Spleen (tissue), 11 donors: ENCODE measurements around the gene LYPD3. TPM values are rescaled to one million over a fixed set of nuclear protein-coding genes. Genes with fewer than 3 reads are reported as not detected.

ENCODE experiments used
- DNase-seq: peaks from one replicate; pipeline ENCODE4 v3.0.0-alpha.2; 2020
- H3K27ac ChIP-seq, 8 donors: fragments of 200-600 bp; sonication (generic) in 7 of 8; 1 replicate in 4 of 8; 2 replicates in 4 of 8; pipeline versions ENCODE4 v1.5.0 to v1.8.0; 2016 to 2021; ENCODE audit warnings: inconsistent platforms in 4 of 8, mild to moderate bottlenecking in 4 of 8, moderate library complexity in 1 of 8
- H3K27me3 ChIP-seq, 7 donors: fragments of 200-600 bp; sonication (generic) in 6 of 7; replicated peaks in 1 of 7; 1 replicate in 4 of 7; 2 replicates in 3 of 7; pipeline versions ENCODE4 v1.5.0 to v1.8.0; 2016 to 2021; ENCODE audit warnings: inconsistent platforms in 3 of 7, mild to moderate bottlenecking in 1 of 7
- H3K36me3 ChIP-seq, 6 donors: fragments of 200-600 bp; sonication (generic) in 5 of 6; 1 replicate in 4 of 6; 2 replicates in 2 of 6; pipeline versions ENCODE4 v1.5.0 to v1.8.0; 2016 to 2021; ENCODE audit warnings: inconsistent platforms in 2 of 6
- H3K4me1 ChIP-seq, 6 donors: fragments of 200-600 bp; sonication (generic) in 5 of 6; 1 replicate in 3 of 6; 2 replicates in 3 of 6; pipeline versions ENCODE4 v1.5.0 to v1.8.0; 2016 to 2021; ENCODE audit warnings: inconsistent platforms in 3 of 6
- H3K4me3 ChIP-seq, 8 donors: fragments of 200-600 bp; sonication (generic) in 7 of 8; 1 replicate in 4 of 8; 2 replicates in 4 of 8; pipeline versions ENCODE4 v1.5.0 to v1.8.0; 2016 to 2021; ENCODE audit warnings: inconsistent platforms in 4 of 8, mild to moderate bottlenecking in 4 of 8, moderate library complexity in 2 of 8
- H3K9me3 ChIP-seq, 8 donors: fragments of 200-600 bp; sonication (generic) in 7 of 8; 1 replicate in 4 of 8; 2 replicates in 4 of 8; pipeline versions ENCODE4 v1.5.0 to v1.8.0; 2016 to 2021; ENCODE audit warnings: inconsistent platforms in 4 of 8
- POLR2A ChIP-seq, 3 donors: fragments of 450-650 bp; IDR thresholded peaks; one replicate each; pipeline ENCODE4 v1.5.1; 2017; ENCODE audit warnings: antibody characterized with exemption in 3 of 3, mild to moderate bottlenecking in 1 of 3
- POLR2AphosphoS5 ChIP-seq, 3 donors: sonication (generic); formaldehyde crosslinking; IDR thresholded peaks; one replicate each; pipeline ENCODE4 v1.5.1; 2017; ENCODE audit warnings: antibody characterized with exemption in 3 of 3
- WGBS, 5 donors: extraction: QIAGEN DNeasy Blood & Tissue Kit in 3 of 5; methylation state at CpG; one replicate each; pipeline versions ENCODE4 v1.1.5 to v1.1.7; 2013 to 2018; 5-methylcytosine and 5-hydroxymethylcytosine counted together
- intact Hi-C: fragments of 100-400 bp; cut with DNase I; formaldehyde crosslinking; loops from one replicate; pipeline ENCODE4 v1.15.0; 2023; ENCODE audit warnings: low total_unique reads
- polyA plus RNA-seq, 3 donors: library from polyadenylated mRNA; stranded (reverse); fragments of 200-250 nt; gene quantifications; one replicate each; pipeline ENCODE4 v1.2.1, GENCODE V29; 2013
- total RNA-seq, 7 donors: library from RNA; depleted of rRNA in 3 of 7; stranded (reverse); fragments of >200 nt in 3 of 7; fragmentation: NEBNext Ultra II Directional in 4 of 7; extraction: Animal tissue kit (Norgen Biotek cat#: 25700) in 4 of 7; gene quantifications; one replicate each; pipeline versions ENCODE4 v1.1.0 to v1.2.1, GENCODE V29; 2016 to 2021
- TF ChIP-seq, protein P1 (sequence below), 11 experiments: fragments of 200-600 bp in 7 of 11; fragments of 450-650 bp in 4 of 11; sonication (generic) in 4 of 11; IDR thresholded peaks in 8 of 11; conservative IDR thresholded peaks in 3 of 11; 1 replicate in 7 of 11; 2 replicates in 4 of 11; pipeline versions ENCODE4 v1.4.0 to v1.8.0; 2016 to 2021; ENCODE audit warnings: antibody characterized with exemption in 11 of 11, inconsistent platforms in 4 of 11, mild to moderate bottlenecking in 1 of 11
- donor health status: healthy with polysubstance abuse.
- donor health status: DM: no; HTN: no; CAD: no; lungs with moderate emphysema.
- donor health status: DM: no; HTN: no; CAD: no.
- donor health status: Bipolar disorder and iron deficiency.
- donor health status: healthy.
- donor health status: DM: no; HTN: no; CAD: no.
- donor health status: DM: yes; HTN: yes; CAD: no.

LYPD3 gene
- total and polyA plus RNA-seq, 10 donors: 0.57 to 2.8 (median 1.5) TPM

DNA sequence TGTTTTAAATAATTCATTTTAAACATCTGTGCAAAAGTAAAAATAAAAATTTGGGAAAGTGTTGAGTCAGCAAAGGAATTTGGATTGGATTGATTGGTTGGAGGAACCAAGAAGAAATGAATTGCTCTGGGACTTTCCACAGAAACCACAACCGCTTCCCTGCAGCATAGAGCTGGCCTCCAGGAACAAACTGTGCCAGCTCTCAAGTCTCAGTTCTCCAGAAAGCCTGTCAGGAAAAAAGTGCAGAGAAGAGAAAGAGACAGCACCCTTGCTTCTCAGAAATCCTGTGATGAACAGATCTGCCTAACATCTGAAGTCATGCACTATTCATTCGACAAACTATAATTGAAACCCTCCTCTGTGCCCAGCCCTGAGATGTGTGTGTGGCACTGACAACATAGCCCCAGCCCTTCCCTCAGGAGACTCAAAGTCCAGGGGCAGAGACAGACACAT lies 14.8 kb downstream of the LYPD3 start:
- no peak for DNase-seq
- Histone ChIP-seq H3K27me3 (no peaks in the 10 kb centered on the region), H3K27ac (peak overlapping the region in 4 of 8 donors; percentile 33 to 58 (median 54)), H3K36me3 (no peaks in the 10 kb centered on the region), H3K9me3 (no peaks in the 10 kb centered on the region), H3K4me1 (peaks cover 0 to 21% (median 5%) of the 10 kb centered on the region in 6 donors), H3K4me3 (no peak overlapping the region)
- 38 to 49% (median 42%) methylated on average over 2 of the region's 2 CpGs for WGBS, 5 donors
- TF ChIP-seq POLR2A (IDR thresholded peaks at IDR 0.05) (no peak), POLR2AphosphoS5 (IDR thresholded peaks at IDR 0.05) (peak in 1 of 3 donors; percentile 7)
- TF ChIP-seq, protein P1, sequence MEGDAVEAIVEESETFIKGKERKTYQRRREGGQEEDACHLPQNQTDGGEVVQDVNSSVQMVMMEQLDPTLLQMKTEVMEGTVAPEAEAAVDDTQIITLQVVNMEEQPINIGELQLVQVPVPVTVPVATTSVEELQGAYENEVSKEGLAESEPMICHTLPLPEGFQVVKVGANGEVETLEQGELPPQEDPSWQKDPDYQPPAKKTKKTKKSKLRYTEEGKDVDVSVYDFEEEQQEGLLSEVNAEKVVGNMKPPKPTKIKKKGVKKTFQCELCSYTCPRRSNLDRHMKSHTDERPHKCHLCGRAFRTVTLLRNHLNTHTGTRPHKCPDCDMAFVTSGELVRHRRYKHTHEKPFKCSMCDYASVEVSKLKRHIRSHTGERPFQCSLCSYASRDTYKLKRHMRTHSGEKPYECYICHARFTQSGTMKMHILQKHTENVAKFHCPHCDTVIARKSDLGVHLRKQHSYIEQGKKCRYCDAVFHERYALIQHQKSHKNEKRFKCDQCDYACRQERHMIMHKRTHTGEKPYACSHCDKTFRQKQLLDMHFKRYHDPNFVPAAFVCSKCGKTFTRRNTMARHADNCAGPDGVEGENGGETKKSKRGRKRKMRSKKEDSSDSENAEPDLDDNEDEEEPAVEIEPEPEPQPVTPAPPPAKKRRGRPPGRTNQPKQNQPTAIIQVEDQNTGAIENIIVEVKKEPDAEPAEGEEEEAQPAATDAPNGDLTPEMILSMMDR (IDR thresholded peaks at IDR 0.05 in 8 of 11, conservative IDR thresholded peaks at IDR 0.05 in 3 of 11): no peak
- intact Hi-C loops: no loop called here

DNA sequence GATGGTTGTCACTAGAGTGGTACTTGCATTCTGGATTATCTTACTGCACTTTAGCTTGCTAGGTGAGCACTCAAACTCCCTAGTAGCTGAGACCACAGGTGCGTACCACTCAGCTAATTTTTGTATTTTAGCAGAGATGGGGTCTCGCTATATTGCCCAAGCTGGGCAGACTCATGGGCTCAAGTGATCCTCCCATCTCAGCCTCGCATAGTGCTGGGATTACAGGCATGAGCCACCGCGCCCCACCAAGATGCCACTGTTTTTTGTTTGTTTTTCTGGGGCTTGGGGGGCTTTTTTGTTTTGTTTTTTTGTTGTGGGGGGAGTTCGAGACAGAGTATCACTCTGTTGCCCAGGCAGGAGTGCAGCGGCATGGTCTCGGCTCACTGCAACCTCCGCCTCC lies 17.8 kb downstream of the LYPD3 start:
- H3K36me3 ChIP-seq: no peaks in the 10 kb centered on the region
- H3K4me1 ChIP-seq: peaks cover 0 to 21% (median 7%) of the 10 kb centered on the region in 6 donors
- H3K9me3 ChIP-seq: no peaks in the 10 kb centered on the region
- intact Hi-C loops: loop anchor here (2.0 kb wide), 1 partner anchor 71 kb away; no protein-coding TSS in a partner anchor
- 93 to 96% (median 95%) methylated on average over 9 of the region's 9 CpGs for WGBS, 5 donors
- H3K4me3 ChIP-seq: no peak overlapping the region
- TF ChIP-seq, protein P1 (IDR thresholded peaks at IDR 0.05 in 8 of 11, conservative IDR thresholded peaks at IDR 0.05 in 3 of 11): no peak
- TF ChIP-seq POLR2A (IDR thresholded peaks at IDR 0.05) (no peak), POLR2AphosphoS5 (IDR thresholded peaks at IDR 0.05) (no peak)
- H3K27me3 ChIP-seq: no peaks in the 10 kb centered on the region
- H3K27ac ChIP-seq: no peak overlapping the region
- no peak for DNase-seq

DNA sequence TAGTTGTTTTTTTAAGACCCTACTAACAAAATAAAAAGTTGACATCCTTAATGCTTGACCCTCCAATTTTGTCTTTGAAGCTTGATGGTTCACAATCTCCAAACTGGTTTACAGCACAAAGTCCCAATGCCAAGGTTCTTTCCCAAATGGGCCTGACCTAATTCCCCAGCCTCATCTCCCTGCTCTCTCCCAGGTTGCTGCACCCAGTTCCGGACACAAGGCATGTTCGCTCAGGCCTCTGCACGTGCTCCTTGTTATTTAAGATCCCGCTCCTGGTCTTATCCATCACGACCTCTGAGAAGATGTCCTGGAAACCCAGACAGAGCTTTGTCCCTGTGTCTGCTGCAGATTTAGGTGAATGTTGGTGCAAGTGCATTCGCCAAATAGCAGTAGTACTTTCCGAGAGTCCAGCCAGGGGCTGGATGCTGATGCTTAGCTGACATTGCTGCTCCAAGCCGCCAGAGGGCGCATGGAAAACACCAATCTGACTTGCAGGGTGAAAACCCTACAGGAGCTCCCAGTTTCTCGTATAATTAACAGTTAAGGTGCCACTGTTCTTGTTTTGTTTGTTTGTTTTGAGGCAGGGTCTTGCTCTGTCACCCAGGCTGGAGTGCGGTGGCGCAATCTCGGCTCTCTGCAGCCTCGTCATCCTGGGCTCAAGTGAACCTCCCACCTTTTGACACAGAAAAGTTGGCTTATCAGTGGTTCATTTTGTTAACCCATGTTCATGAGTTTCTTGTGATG lies 18.5 kb downstream of the LYPD3 start:
- Histone ChIP-seq H3K36me3 (no peaks in the 10 kb centered on the region), H3K9me3 (no peaks in the 10 kb centered on the region), H3K4me3 (no peak overlapping the region), H3K4me1 (peaks cover 0 to 21% (median 7%) of the 10 kb centered on the region in 6 donors), H3K27me3 (no peaks in the 10 kb centered on the region), H3K27ac (no peak overlapping the region)
- intact Hi-C loops: loop anchor here (2.0 kb wide), 1 partner anchor 72 kb away; no protein-coding TSS in a partner anchor
- WGBS, 5 donors: 29 to 35% (median 31%) methylated on average over 14 of the region's 14 CpGs
- TF ChIP-seq POLR2AphosphoS5 (IDR thresholded peaks at IDR 0.05) (peak in 1 of 3 donors; percentile 16), POLR2A (IDR thresholded peaks at IDR 0.05) (no peak)
- TF ChIP-seq, protein P1 (IDR thresholded peaks at IDR 0.05 in 8 of 11, conservative IDR thresholded peaks at IDR 0.05 in 3 of 11): peak; percentile 92 to 98 (median 95)
- peak; percentile 93 for DNase-seq

DNA sequence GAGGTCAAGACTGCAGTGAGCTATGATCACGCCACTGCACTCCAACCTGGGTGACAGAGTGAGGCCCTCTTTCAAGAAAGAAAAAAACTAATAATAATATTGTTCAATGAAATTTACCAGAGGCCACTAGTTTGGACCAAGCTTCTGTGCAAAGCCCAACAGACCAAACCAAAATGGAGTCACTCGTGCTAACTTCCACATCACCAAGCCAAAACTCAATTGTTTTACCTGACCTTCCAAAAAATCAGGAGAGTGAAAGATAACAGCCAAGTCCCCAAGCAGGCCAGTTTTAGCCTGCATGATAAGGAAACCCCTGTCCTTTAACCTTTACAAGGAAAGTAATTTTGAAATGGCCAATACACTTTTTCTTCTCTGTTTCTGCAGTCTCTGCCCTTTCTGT lies 20.0 kb downstream of the LYPD3 start:
- no peaks in the 10 kb centered on the region for H3K27me3 ChIP-seq
- no peaks in the 10 kb centered on the region for H3K36me3 ChIP-seq
- no peaks in the 10 kb centered on the region for H3K9me3 ChIP-seq
- peaks cover 0 to 17% (median 7%) of the 10 kb centered on the region in 6 donors for H3K4me1 ChIP-seq
- WGBS, 5 donors: 92 to 96% (median 93%) methylated on average over 2 of the region's 2 CpGs
- intact Hi-C loops: no loop called here
- DNase-seq: no peak
- no peak for TF ChIP-seq POLR2A (IDR thresholded peaks at IDR 0.05)
- no peak for TF ChIP-seq POLR2AphosphoS5 (IDR thresholded peaks at IDR 0.05)
- TF ChIP-seq, protein P1 (IDR thresholded peaks at IDR 0.05 in 8 of 11, conservative IDR thresholded peaks at IDR 0.05 in 3 of 11): no peak
- no peak overlapping the region for H3K27ac ChIP-seq
- no peak overlapping the region for H3K4me3 ChIP-seq
